ENCODE results near the gene P2RX5.

P2RX5 gene

DNA sequence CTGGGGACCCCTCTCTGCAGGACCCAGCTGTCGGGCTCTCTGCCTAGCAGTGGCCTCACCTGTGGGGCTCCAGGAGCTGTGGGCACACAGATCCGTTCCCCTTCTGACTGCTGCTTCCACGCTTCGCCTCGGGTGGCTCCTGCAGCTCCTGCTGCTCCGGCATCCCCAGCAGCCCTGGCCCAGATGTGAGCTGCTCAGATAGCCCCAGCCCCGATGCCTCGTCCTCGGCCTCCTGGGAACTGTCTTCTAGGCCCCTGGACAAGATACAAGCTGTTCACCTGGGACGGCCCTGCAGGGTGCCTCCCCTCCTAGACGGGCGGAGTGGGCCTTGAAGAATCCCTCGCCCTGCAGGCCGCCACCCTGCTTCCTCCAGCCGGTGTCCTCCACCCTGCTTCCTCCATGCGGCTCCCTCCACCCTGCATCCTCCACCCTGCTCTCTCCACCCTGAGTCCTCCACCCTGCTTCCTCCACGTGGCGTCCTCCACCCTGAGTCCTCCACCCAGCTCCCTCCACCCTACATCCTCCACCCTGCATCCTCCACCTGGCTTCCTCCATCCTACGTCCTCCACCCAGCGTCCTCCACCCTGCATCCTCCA lies 16.3 kb downstream of the P2RX5 start:
- DNase-seq, result no peak

GRCh38 chr17:3678821-3679530 lies 17.0 kb downstream of the P2RX5 start:
- no peak for DNase-seq

GRCh38 chr17:3678095-3678820 lies 17.7 kb downstream of the P2RX5 start:
- no peak for DNase-seq

GRCh38 chr17:3675886-3676285 lies 20.1 kb downstream of the P2RX5 start:
- DNase-seq, result no peak

GRCh38 chr17:3672571-3672970 lies 23.4 kb downstream of the P2RX5 start:
- no peak for DNase-seq

- no peak for DNase-seq
Measured at GRCh38 chr17:3669548-3669947, 26.4 kb downstream of the P2RX5 start.

DNA sequence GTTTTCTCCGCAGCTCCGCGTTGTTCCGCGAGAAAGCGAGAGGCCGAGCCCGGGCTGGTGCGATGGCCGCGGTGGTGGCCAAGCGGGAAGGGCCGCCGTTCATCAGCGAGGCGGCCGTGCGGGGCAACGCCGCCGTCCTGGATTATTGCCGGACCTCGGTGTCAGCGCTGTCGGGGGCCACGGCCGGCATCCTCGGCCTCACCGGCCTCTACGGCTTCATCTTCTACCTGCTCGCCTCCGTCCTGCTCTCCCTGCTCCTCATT lies 26.9 kb downstream of the P2RX5 start:
- no peak for DNase-seq

GRCh38 chr17:3668279-3669084 lies 27.5 kb downstream of the P2RX5 start, which contains the start of the genes EMC6 and TAX1BP3:
TSS of gene EMC6 (plus strand) at chr17:3668812. CDS start at chr17:3669147, 335 bp downstream.
TSS of gene TAX1BP3 (minus strand) at chr17:3668578. CDS start at chr17:3668526, 52 bp downstream.
- DNase-seq, result peak; percentile 96

DNA sequence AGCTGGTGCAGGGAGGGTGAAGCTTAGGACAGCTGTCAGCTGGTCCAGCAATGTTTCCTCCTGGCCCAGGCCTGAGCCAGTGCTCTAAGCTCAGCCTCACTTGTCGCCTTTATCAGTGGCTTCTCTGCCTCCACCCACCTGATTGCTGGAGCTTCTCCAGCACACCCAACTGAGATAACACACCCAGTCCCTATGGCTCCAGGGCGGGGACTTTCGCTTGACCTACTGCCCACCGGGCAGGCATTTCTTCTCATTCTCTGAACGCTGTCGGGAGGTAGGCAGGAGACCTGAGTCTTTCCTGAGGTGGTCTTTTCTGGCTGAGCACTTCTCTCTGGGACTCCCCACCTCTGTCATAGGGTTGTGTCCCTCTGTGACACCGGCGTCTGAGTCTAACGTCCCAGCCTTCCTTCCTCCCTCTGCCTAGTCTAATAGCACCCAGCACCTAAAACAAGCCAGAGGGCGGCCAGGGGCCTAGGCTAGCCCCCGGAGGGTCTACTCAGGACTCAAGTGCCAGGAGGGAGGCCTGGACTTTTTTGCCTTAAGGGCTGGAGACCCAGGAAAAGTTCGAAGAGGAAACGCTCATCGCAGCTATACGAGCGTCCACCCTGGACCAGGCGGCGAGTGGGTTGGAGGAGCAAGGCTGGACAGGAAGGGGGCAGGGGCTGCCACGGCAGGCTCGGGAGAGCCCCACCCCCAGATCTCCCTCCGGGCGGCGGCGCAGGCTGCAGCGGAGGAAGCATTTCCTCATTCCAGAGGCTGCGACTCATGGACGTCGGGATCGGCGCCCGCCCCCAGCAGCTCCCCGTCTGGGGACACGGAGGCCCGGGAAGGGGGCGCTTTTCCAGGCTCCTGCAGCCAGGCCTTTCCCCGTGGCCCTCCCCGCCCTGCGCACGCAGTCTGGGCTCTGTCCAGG lies 28.3 kb downstream of the P2RX5 start:
- no peak for DNase-seq

- DNase-seq, result no peak
Measured at GRCh38 chr17:3666516-3666915, 29.4 kb downstream of the P2RX5 start.

DNA sequence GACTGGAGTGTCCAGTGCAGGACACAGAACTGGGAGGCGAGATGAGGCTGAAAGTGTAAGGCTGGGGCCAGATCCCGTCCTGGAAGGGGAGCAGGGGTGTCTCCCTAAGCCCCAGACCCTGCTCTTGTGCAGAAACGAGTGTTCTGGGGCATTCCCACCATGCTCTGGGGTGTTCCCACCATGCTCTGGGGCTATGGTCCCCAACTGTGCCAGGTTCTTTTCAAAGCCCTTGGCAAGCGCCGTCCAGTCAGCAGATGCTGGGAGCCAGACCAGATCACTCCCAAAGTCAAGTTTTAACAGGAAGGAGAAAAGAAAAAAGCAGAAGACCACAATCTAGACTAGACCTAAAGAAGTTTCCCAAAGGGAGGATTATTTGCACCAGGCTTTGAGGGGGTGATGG lies 30.1 kb downstream of the P2RX5 start:
- DNase-seq, result no peak

DNA sequence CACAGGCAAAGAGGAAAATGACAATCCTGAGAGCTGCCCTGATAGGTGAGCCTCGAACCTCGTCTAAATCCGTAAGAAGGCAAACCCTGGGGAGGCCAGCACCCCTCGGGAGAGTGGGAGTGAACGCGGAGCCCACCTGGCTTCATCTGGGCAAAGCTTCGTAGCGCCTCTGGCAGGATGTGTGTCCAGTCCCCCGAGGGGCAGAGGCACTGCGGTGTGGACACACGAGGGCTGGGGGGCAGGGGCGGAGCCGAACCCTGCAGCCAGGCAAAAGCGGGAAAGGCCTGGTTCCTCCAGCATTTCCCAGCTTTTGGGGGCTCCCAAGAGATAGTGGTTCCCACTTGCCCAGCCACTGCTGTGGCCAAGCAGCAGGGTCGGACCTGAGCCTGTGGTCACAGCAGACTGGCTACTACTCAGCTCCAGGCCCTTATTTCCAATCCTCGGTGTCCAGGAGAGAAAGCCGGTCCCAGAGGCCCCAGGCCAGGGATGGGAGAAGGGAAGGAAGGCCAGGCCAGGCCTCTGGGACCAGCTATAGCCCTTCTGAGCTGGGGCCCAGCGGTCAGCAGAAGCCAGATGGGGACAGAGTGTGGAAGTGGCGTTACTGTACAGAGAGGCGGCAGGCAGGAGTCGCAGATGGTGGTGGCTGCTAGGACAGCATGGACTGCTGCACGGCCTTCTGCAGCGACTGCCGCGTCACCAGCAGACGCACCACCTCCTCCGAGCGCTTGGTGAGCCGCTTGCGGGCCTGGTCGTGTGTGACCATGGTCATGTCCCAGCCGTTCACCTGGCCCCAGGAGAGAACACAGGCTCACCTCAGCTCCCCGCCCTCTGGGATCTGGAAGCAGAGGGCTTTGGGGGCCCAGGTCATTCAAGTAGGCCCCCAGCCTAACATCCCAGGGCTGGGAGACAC lies 32.6 kb downstream of the P2RX5 start:
- no peak for DNase-seq

- no peak for DNase-seq
Measured at GRCh38 chr17:3660311-3660891, 35.6 kb downstream of the P2RX5 start.

GRCh38 chr17:3659541-3660111 lies 36.3 kb downstream of the P2RX5 start:
- no peak for DNase-seq

- DNase-seq, result no peak
Measured at GRCh38 chr17:3658784-3659449, 37.0 kb downstream of the P2RX5 start.

DNA sequence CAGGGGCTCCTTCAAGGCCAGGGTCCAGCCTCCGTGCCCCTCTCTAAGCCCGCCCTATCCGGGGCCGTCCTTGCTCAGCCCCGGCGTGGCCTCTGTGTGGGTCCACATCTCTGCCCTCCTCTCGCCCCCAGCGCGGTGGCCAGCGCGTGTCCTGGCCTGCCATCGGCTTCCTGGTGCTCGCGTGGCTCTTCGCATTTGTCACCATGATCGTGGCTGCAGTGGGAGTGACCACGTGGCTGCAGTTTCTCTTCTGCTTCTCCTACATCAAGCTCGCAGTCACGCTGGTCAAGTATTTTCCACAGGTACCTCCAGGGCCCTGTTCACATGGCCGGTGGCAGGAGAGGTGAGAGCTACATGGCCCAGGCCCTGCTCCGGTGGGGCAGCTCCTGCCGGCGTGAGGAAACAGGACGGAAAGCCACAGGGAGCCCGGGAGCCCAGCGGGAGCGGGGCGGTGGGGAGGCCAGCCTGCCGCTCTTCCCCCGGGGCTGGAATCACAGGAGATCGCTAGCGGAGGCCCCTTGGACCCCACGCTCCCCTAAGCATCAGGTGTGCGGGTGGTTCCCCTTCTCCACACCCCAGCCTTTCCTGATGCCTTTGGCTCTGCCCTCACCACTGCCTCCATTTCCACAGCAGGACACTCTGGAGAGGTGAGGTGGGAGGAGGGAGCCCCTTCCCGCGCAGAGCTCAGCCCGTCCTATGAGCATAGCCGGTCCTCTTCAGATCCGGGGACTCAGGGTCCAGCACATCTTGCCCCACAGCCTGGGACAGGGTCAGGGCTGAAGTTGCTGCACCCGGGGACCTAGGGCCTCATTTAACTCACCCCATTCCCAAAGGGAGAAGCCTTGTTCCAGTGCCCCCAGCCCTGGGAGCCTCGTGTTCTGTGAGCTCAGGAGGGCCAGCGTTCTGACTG lies 37.8 kb downstream of the P2RX5 start:
- no peak for DNase-seq

- no peak for DNase-seq
Measured at GRCh38 chr17:3657588-3657869, 38.4 kb downstream of the P2RX5 start.

DNA sequence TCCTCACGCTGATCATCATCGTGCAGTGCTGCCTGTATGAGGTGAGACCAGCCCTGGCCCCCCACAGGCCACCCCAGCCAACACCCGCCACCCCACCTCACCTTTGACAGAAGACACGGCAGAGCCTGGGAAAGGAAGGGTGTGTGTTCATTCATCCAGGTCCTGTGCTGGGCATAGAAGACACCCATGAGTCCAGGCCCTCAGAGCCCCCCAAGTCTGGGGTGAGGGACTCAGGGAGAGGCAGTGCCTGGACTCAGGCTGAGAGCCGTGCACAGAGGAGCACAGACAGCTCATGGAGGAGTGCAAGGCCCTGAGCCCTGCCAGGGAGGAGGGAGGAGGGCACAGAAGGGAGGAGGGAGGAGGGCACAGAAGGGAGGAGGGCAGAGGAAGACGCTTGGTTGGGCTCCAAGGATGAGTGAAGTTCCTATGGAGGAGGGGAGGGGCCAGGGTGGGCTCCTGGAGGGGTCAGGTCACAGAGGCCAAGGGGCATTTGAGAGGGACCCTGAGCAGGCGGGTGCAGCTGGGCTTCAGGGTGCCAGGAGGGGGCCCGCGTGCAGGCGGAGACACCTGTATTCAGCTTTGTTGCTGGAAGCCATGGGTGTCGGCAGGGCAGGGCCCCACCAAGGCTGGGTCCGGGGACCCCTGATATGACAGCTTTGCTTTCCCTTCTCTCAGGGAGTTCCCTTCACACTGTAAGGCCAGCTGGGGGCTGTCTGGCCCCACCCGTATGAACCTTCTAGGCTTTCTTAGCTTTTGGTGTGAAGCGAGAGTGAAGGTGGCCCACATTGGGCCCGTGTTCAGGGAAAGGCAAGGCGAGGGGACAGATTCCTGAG lies 39.0 kb downstream of the P2RX5 start:
- no peak for DNase-seq
